T47D (cell line): Measurements from ENCODE around the gene CTSC.

Source experiments
- DNase-seq, 2 experiments: peaks; one replicate each; pipeline versions ENCODE4 v3.0.0 to v3.0.0-alpha.2; 2011 to 2012; ENCODE audit warnings: low read depth in 1 of 2, low spot score in 1 of 2
- JUND ChIP-seq: IDR thresholded peaks from 2 replicates; pipeline ENCODE4 v1.6.1; 2012; ENCODE audit warnings: low read depth
- in situ Hi-C: cut with HindIII; loops from 2 replicates; pipeline ENCODE4 v1.10.0; 2016; ENCODE audit warnings: low sequenced_read_pairs, low pct_unique_long_range_greater_than_20kb

CTSC gene

DNA sequence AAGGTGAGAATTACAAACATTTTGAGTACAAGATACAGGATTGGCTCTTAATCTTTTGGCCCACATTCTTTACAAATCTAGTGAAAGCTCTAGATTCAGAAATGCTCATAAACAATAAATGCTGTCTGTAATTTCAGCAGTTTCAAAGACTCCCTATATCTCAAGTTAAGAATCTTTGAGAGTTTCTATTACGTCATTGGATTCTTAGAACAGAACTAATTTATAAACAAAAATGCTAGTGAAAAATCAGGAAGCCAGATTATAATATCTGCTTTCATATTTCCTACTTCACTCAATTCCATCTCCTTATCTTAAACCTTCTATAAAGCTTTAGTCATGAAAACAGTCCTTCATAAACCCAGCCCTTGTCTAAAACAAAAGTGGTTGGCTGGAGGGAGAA, 32.1 kb downstream of the CTSC start:
- in situ Hi-C loops: no loop called here
- DNase-seq: no peak

GRCh38 chr11:88304352-88304751, 33.2 kb downstream of the CTSC start:
- TF ChIP-seq JUND: no peak
- in situ Hi-C loops: no loop called here
- no peak for DNase-seq

More for the DNA sequence above, 32.1 kb downstream of the CTSC start:
- no peak for TF ChIP-seq JUND

- no peak for TF ChIP-seq JUND
- in situ Hi-C loops: no loop called here
- no peak for DNase-seq
These were observed 34.5 kb downstream of the CTSC start for GRCh38 chr11:88303037-88303436.

- no peak for DNase-seq
- in situ Hi-C loops: no loop called here
- TF ChIP-seq JUND: no peak
These were observed 35.9 kb downstream of the CTSC start for GRCh38 chr11:88301488-88302140.

DNA sequence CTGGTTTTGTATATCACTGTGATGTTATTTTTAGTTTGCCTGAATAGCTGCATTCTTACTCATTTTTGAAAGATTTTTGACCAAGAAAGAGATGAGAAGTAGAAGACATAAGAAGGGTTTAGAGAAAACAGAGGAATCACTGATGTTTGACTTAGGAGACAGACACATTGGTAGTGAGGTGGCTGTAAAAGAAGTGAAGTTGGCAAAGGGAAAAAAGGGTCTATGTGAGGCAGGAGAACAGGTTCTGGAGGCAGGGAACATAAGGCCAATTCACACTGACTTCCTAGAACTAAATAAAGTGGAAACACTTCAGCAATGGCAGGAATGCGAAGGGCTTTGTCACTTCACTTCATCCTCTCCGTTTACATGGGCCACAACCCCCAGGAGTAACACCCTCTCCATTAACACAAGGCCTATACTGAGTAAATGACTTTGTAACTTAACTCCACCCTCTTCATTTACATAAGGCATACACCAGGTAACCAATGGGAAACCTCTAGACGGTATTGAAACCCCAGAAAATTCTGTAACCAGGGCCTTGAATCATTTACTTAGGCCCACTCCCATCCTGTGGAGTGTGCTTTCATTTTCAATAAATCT, 36.5 kb downstream of the CTSC start:
- no peak for DNase-seq
- no peak for TF ChIP-seq JUND
- in situ Hi-C loops: no loop called here

- TF ChIP-seq JUND: no peak
- no peak for DNase-seq
- in situ Hi-C loops: no loop called here
These were observed 39.7 kb downstream of the CTSC start for GRCh38 chr11:88297863-88298262.

- no peak for DNase-seq
- in situ Hi-C loops: no loop called here
- no peak for TF ChIP-seq JUND
These were observed 40.1 kb downstream of the CTSC start for GRCh38 chr11:88297421-88297820.

DNA sequence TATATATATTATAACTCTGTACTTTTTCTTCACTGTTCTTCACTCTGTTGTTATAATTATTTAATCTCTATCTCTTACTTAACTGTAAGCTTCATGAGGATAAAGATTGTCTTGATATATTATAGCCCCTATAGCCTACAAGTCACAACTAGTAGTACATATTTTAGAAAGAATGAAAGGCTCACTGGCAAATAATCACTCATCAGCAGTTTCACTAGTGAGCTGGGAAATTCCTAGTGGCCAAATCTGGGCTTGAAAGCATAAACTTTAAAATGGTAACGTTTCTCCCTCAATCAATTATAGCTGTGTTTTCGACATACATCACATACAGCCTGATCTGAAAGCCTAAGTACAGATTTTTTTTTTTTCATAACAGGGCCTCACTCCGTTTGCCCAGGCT, 42.5 kb downstream of the CTSC start:
- in situ Hi-C loops: no loop called here
- no peak for DNase-seq
- no peak for TF ChIP-seq JUND

DNA sequence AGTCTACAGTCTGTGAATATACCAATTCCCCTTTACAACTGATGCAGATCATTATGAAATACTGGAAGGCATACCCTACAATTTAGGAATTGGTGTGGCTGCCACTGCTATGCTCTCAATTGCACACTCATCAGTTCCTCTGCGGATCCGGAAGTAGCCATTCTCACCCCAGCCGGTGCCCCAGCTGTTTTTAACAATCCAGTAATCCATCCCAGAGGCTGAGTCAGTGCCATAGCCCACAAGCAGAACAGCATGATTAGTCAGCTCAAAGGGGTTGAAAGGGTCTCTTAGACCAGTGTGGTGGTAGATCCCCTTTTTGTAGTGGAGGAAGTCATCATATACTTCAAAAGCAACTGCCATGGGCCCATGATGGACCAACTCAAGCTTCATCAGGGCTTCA, 43.6 kb downstream of the CTSC start:
- in situ Hi-C loops: no loop called here
- DNase-seq: no peak
- TF ChIP-seq JUND: no peak

GRCh38 chr11:88292171-88292843, 45.2 kb downstream of the CTSC start:
- peak in 1 of 2 experiments; percentile 64 for DNase-seq
- TF ChIP-seq JUND: no peak
- in situ Hi-C loops: no loop called here

GRCh38 chr11:88288560-88288959, 49.0 kb downstream of the CTSC start:
- TF ChIP-seq JUND: no peak
- in situ Hi-C loops: no loop called here
- no peak for DNase-seq

- in situ Hi-C loops: no loop called here
- DNase-seq: no peak
- no peak for TF ChIP-seq JUND
These were observed 53.0 kb downstream of the CTSC start for GRCh38 chr11:88284336-88285050.
